Fibroblast of mammary gland (primary cell): ENCODE results near the gene SCGB1D1.

ENCODE experiments used
- DNase-seq: peaks from one replicate; pipeline ENCODE4 v3.0.0-alpha.2; 2010; ENCODE audit warnings: low read depth
- H3K4me3 ChIP-seq: 2 replicates; pipeline ENCODE4 v1.5.1; 2011; ENCODE audit warnings: low read depth, mild to moderate bottlenecking, low read length, moderate library complexity; ENCODE audit not compliant: control insufficient read depth
- CTCF ChIP-seq: conservative IDR thresholded peaks from 2 replicates; pipeline ENCODE4 v1.5.1; 2011; ENCODE audit warnings: low read depth, low read length, inconsistent platforms; ENCODE audit not compliant: control insufficient read depth, insufficient read depth

The SCGB1D1 gene

GRCh38 chr11:62223095-62223494, 33.1 kb downstream of the SCGB1D1 start:
- H3K4me3 ChIP-seq: no peak overlapping the region
- no peak for DNase-seq
- no peak for TF ChIP-seq CTCF

- no peak overlapping the region for H3K4me3 ChIP-seq
- no peak for TF ChIP-seq CTCF
- DNase-seq: no peak
These were observed 43.7 kb downstream of the SCGB1D1 start for GRCh38 chr11:62233730-62234129.

GRCh38 chr11:62236187-62236586, 46.2 kb downstream of the SCGB1D1 start:
- TF ChIP-seq CTCF: no peak
- no peak overlapping the region for H3K4me3 ChIP-seq
- DNase-seq: no peak

- H3K4me3 ChIP-seq: no peak overlapping the region
- TF ChIP-seq CTCF: no peak
These were observed 47.5 kb downstream of the SCGB1D1 start for GRCh38 chr11:62237499-62237898.

GRCh38 chr11:62238151-62238550, 48.1 kb downstream of the SCGB1D1 start:
- no peak overlapping the region for H3K4me3 ChIP-seq
- TF ChIP-seq CTCF: no peak
- no peak for DNase-seq

More at GRCh38 chr11:62237499-62237898, 47.5 kb downstream of the SCGB1D1 start:
- DNase-seq: no peak

GRCh38 chr11:62241095-62241494, 51.1 kb downstream of the SCGB1D1 start:
- DNase-seq: no peak
- no peak overlapping the region for H3K4me3 ChIP-seq
- TF ChIP-seq CTCF: no peak

GRCh38 chr11:62242021-62242420, 52.0 kb downstream of the SCGB1D1 start, which contains the start of gene SCGB1D2:
Gene SCGB1D2, plus strand, starts transcription at chr11:62242239. Its CDS starts 69 bp downstream, at chr11:62242308.
- DNase-seq: no peak
- no peak within 1 kb of the TSS for H3K4me3 ChIP-seq
- TF ChIP-seq CTCF: no peak
